GM12892 (cell line): Measurements from ENCODE around the gene RINL. TPM values are rescaled to one million over a fixed set of nuclear protein-coding genes. Genes with fewer than 3 reads are reported as not detected.
A peak's percentile ranks its signal among the peaks of the same experiment; 100 is the strongest.

ENCODE experiments used
- DNase-seq: peaks from one replicate; pipeline ENCODE4 v3.0.0; 2011; ENCODE audit not compliant: insufficient read length
- FAIRE-seq: peaks from 2 replicates; lab custom pipeline; 2011; peaks lifted over from hg19 to GRCh38; lab: Jason Lieb, UNC
- POLR2A ChIP-seq: IDR thresholded peaks from 2 replicates; pipeline ENCODE4 v1.6.1; 2011; ENCODE audit warnings: low read depth, low read length, control low read depth
- POLR2AphosphoS5 ChIP-seq: IDR thresholded peaks from 2 replicates; pipeline ENCODE4 v1.6.1; 2011; ENCODE audit warnings: low read depth, low read length, control low read depth
- TAF1 ChIP-seq: IDR thresholded peaks from 2 replicates; pipeline ENCODE4 v1.6.1; 2011; ENCODE audit warnings: low read depth, mild to moderate bottlenecking, control low read depth, low read length, borderline replicate concordance
- polyA plus RNA-seq: library from polyadenylated mRNA; unstranded; fragments of >200 nt; gene quantifications from one replicate; pipeline ENCODE4 v1.2.1, GENCODE V29; 2012; ENCODE audit warnings: missing spikeins, inconsistent platforms; ENCODE audit not compliant: missing spikeins

RINL gene, protein sequence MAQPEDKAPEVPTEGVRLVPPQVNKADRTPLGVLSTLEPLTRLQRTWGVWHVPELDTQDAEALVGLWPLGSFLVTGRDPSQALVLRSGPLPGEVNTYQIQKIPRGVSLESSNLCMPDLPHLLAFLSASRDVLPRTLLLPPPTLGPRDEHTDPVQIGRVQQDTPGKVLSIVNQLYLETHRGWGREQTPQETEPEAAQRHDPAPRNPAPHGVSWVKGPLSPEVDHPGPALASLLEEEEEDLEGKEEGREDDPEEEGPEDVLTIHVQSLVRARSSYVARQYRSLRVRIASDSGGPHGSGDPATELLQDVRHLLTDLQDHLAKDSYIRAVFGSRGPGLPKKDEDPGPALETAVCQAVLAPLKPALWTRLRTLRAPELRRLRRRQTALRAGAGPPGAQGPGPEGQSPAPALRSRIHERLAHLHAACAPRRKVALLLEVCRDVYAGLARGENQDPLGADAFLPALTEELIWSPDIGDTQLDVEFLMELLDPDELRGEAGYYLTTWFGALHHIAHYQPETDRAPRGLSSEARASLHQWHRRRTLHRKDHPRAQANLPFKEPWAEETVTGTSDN
- polyA plus RNA-seq, result 31.9 TPM

DNA sequence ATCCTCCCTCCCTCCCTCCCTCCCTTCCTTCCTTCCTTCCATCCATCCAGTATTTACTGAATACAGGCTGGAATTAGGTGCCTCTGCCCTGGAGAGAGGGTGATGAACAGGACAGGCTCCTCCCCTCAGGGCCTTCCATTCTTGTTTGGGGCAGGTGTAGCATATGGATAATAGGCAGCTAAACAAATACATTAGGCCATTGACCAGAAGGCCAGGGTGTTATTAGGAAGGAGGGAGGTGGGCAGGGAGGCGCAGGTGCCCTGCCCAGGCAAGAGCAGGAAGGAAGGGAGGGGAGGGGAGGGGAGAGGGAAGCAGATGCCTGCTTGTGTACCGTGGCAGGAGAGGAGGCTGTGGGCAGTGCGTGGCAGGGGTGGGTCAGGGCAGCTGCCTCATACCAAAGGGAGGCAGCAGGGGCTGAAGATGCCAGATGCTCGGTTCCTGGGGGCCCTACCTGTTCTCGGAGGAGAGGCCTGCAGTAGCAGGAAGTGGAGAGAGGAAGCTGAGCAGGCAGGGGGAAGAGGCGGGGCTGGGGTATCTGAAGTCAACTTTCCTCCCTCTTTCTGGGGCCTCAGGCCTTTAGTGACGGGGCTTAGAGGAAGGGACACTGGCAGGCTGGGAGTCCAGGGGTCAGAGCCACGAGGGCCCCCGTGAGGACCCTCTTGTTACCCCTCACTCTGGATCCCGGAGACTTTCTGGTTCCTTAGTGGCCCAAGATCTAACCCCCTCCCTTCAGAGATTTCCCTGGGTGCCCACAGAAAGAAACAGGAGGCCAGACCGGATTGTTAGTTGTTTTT lies at the start of gene RINL:
RINL (minus strand) TSS at position 495 of the 794 bp plus-strand sequence. CDS start 1,533 bp downstream, outside the sequence.
- DNase-seq, result peak; percentile 83
- TF ChIP-seq TAF1, result no peak
- TF ChIP-seq POLR2AphosphoS5, result peak; percentile 73
- peak; percentile 53; the same call in 1 of the 2 replicates for TF ChIP-seq POLR2A

GRCh38 chr19:38924388-38924787 lies 46.3 kb upstream of the RINL start:
- no peak for FAIRE-seq
- TF ChIP-seq POLR2A (no peak), TAF1 (no peak), POLR2AphosphoS5 (no peak)

More for the DNA sequence above, at the start of gene RINL:
- peak; percentile 94 for FAIRE-seq

GRCh38 chr19:38922482-38922881 lies 44.4 kb upstream of the RINL start:
- FAIRE-seq (no peak), DNase-seq (no peak)
- TF ChIP-seq POLR2A (no peak), POLR2AphosphoS5 (no peak)

More at GRCh38 chr19:38924388-38924787, 46.3 kb upstream of the RINL start:
- no peak for DNase-seq

GRCh38 chr19:38921420-38922274 lies 43.6 kb upstream of the RINL start:
- DNase-seq (no peak), FAIRE-seq (no peak)
- TF ChIP-seq POLR2AphosphoS5, result no peak
- peak; percentile 27; the same call in 1 of the 2 replicates for TF ChIP-seq POLR2A

- FAIRE-seq, result no peak
- TF ChIP-seq POLR2AphosphoS5, result no peak; the same call in none of the 2 replicates
- TF ChIP-seq TAF1, result no peak
- peak; percentile 37; the same call in 1 of the 2 replicates for TF ChIP-seq POLR2A
Measured at GRCh38 chr19:38920602-38921419, 42.7 kb upstream of the RINL start.

DNA sequence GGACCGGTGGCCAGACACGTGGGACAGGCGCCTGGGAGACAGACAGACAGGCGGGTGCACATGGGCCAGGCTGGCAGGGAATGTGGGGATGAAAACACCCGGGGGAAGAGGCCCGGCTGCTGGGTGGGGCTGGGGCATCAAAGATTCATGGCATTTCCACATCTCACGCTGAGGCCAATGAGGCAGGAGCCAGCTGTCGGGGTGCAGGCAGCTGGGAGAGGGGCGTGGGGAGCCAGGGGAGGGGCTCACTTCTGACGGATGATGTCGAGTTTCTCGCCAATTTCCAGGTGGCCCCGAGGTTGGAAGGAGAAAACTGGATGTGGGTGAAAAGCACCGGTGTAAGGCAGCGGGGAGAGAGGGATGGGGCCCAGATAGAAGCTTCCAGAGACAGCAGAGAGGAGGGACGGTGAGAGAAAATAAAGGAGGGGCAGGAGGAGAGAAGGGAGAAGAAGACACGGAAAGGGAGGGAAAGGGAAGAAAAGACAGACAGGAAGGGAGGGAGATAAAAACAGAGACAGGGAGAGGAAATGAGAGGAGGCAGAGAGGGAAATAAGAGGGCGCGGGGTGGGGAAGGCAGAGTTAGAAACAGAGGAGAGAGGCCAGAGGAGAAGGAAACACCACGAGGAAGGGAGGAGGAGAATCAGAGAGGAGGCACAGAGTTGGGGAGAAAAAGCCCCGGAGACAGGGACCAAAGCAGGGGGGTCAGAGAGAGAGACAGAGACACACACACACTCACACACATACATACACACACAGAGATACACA lies 41.9 kb upstream of the RINL start:
- DNase-seq (no peak), FAIRE-seq (no peak)
- TF ChIP-seq POLR2A (no peak), POLR2AphosphoS5 (no peak)

More at GRCh38 chr19:38920602-38921419, 42.7 kb upstream of the RINL start:
- DNase-seq, result no peak

- TF ChIP-seq POLR2A (no peak), POLR2AphosphoS5 (no peak), TAF1 (no peak)
- no peak for FAIRE-seq
- DNase-seq, result peak; percentile 13
Measured at GRCh38 chr19:38918526-38918925, 40.5 kb upstream of the RINL start.

DNA sequence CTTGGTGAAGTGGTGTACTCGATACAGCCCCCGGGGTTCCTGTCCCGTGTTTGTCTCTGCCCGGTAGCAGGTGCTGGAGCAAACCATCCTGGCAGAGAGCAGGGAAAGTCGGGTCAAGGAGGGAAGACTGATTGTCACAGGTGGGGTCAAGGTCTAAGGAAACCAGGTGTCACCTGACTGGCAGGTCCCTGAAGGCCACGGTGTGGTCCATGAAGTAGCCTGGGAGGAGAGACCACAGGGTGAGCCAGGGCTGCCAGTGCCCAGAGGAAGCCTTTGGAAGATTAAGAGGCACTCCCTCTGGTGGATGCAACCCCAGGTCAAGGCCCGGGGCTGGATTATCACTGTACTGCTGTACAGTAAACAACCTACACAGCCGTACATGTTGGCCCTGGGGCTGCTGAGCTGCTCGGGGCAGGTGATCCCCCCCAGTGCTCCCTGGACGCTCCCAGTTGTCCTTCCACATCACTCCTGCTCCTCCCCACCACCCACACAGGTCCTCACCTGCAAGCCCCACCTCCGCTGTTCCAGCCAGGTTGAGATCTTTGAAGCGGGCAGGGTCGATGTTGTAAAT lies 39.9 kb upstream of the RINL start:
- FAIRE-seq (no peak), DNase-seq (peak; percentile 13)
- TF ChIP-seq POLR2AphosphoS5, result no peak

DNA sequence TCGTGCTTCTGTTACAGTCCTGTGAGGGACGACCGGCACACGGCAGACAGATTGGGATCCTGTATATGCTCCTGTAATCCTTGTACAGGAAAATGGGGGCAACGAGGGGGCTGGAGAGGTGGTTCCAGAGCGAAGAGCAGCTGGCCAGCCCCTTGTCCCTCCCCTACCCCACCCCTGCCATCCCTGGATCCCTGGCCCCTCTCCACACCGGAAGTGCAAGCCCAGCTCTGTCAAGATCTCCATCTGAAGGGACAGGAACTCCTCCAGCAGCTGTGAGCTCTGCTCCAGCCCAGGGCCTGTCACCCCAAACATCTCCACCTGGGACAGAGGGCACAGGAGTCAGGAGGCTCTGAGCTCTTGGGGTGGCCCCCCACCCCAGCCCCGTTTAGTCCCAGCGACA lies 39.4 kb upstream of the RINL start:
- FAIRE-seq, result no peak
- DNase-seq, result peak; percentile 15
- no peak for TF ChIP-seq POLR2A
- TF ChIP-seq POLR2AphosphoS5, result no peak
